PC-3 (cell line): ENCODE data around the gene ARHGAP28. TPM values are rescaled to one million over a fixed set of nuclear protein-coding genes. Genes with fewer than 3 reads are reported as not detected.

Experiments used
- ATAC-seq: fragments of 200-7000 bp; cut with Tn5 transposase; 2 replicates; pipeline ENCODE4 v1.9.1; 2020; ENCODE audit warnings: mild to moderate bottlenecking, moderate library complexity
- BruUV-seq: library from RNA; stranded (reverse); fragments of 400-500 nt; replicated peaks from 2 replicates; lab custom pipeline; 2021; lab: Mats Ljungman, UMichigan
- CTCF ChIA-PET: fragments of 300-600 bp; sonication (Branson Sonifier 250); formaldehyde crosslinking; loops from one replicate; lab custom pipeline; 2022; ENCODE audit warnings: antibody characterized with exemption; lab: Charles Lee
- POLR2A ChIA-PET: fragments of 300-600 bp; sonication (Branson Sonifier 250); formaldehyde crosslinking; loops from one replicate; lab custom pipeline; 2022; ENCODE audit warnings: antibody characterized with exemption; ENCODE audit not compliant: unreplicated experiment; lab: Charles Lee
- DNase-seq: peaks from one replicate; pipeline ENCODE4 v3.0.0-alpha.2; 2015
- H2AFZ ChIP-seq: fragments of 300-600 bp; sonication (generic); 2 replicates; pipeline ENCODE4 v1.6.0; 2016; ENCODE audit warnings: antibody characterized with exemption, low read length
- H3F3A ChIP-seq: fragments of 300-600 bp; sonication (generic); one replicate; pipeline ENCODE4 v1.6.0; 2017; ENCODE audit warnings: antibody characterized with exemption, low read length, control low read depth, mild to moderate bottlenecking; ENCODE audit not compliant: unreplicated experiment
- H3K27ac ChIP-seq: fragments of 300-600 bp; sonication (generic); 2 replicates; pipeline ENCODE4 v1.5.1; 2016; ENCODE audit warnings: mild to moderate bottlenecking, low read length
- H3K27me3 ChIP-seq: fragments of 300-600 bp; sonication (generic); 2 replicates; pipeline ENCODE4 v1.6.1; 2016; ENCODE audit warnings: low read length, mixed read lengths
- H3K36me3 ChIP-seq: fragments of 300-600 bp; sonication (generic); 2 replicates; pipeline ENCODE4 v1.6.1; 2016; ENCODE audit warnings: low read depth, mixed run types, low read length, mixed read lengths
- H3K4me1 ChIP-seq: fragments of 300-600 bp; sonication (generic); 2 replicates; pipeline ENCODE4 v1.5.1; 2016; ENCODE audit warnings: low read length; ENCODE audit not compliant: insufficient read depth
- H3K4me2 ChIP-seq: fragments of 300-600 bp; sonication (generic); 2 replicates; pipeline ENCODE4 v1.6.0; 2016; ENCODE audit warnings: low read length
- H3K4me3 ChIP-seq: fragments of 300-600 bp; sonication (generic); 2 replicates; pipeline ENCODE4 v1.5.1; 2016; ENCODE audit warnings: mild to moderate bottlenecking, low read length, mixed read lengths
- H3K79me2 ChIP-seq: fragments of 300-600 bp; sonication (generic); 2 replicates; pipeline ENCODE4 v1.6.1; 2017; ENCODE audit warnings: low read length, mixed read lengths
- H3K9ac ChIP-seq: fragments of 300-600 bp; sonication (generic); 2 replicates; pipeline ENCODE4 v1.6.0; 2016; ENCODE audit warnings: mild to moderate bottlenecking, low read length
- H3K9me2 ChIP-seq: fragments of 300-600 bp; sonication (generic); replicated peaks from 2 replicates; pipeline ENCODE4 v1.6.1; 2016; ENCODE audit warnings: mixed run types, low read length, mixed read lengths
- H3K9me3 ChIP-seq: fragments of 300-600 bp; sonication (generic); 2 replicates; pipeline ENCODE4 v1.6.1; 2016; ENCODE audit warnings: low read length, mixed read lengths
- H4K20me1 ChIP-seq: fragments of 300-600 bp; sonication (generic); 2 replicates; pipeline ENCODE4 v1.6.1; 2016; ENCODE audit warnings: low read length, mixed read lengths
- CTCF ChIP-seq: fragments of 300-600 bp; sonication (generic); conservative IDR thresholded peaks from 2 replicates; pipeline ENCODE4 v1.5.1; 2017; ENCODE audit warnings: antibody characterized with exemption, low read depth, mild to moderate bottlenecking, low read length
- EZH2 ChIP-seq: fragments of 300-600 bp; sonication (generic); IDR thresholded peaks from one replicate; pipeline ENCODE4 v1.6.1; 2017; ENCODE audit warnings: antibody characterized with exemption, mild to moderate bottlenecking, low read length; ENCODE audit not compliant: unreplicated experiment
- EZH2phosphoT487 ChIP-seq: fragments of 300-600 bp; sonication (generic); IDR thresholded peaks from 2 replicates; pipeline ENCODE4 v1.6.1; 2018; ENCODE audit warnings: mild to moderate bottlenecking, antibody characterized with exemption, low read length, borderline replicate concordance
- intact Hi-C: fragments of 100-400 bp; cut with micrococcal nuclease; formaldehyde crosslinking; loops from 2 replicates; pipeline ENCODE4 v1.9.0; 2023
- total RNA-seq: library from RNA; depleted of rRNA; stranded (reverse); fragments of >200 nt; gene quantifications from 2 replicates; pipeline ENCODE4 v1.2.3, GENCODE V29; 2014

Gene ARHGAP28
- total RNA-seq, 1 experiment from 2014 or later, result 10.0 TPM

DNA sequence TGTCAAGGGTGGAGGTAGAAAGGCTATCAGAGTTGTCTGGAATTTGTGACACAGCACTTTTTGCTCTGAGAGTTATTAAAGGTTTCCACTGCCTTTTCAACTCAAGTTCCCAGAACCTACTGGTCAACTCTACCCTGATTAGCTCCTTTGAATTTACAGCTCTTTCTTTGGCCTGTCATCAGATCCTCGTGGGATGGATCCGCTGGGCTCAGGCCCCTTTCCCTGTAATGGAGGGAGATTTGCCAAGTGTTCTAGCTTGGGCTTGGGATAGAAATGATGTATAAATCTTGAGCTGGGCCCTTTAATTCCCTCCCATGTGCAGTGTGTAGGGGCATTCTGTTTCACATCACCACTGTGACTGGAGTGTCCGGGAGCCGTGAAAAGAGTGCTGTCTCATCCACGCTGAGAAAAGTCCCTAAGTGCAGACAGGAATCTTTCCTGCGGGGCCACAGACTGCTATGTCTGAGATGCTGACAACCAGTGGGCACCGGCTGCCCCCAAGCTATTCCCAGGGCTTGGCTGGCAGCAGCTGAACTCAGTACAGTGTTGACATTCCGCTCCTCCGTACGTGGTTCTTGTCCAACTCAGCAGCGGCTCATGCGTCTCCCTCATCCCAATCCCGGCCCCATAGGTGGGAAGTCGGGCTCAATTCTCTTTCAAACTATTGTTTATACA is 46.9 kb upstream of the ARHGAP28 start:
- no peak overlapping the region for H3K9ac ChIP-seq
- CTCF ChIA-PET, result no interaction called here
- no peaks in the 10 kb centered on the region for H3K36me3 ChIP-seq
- no peaks in the 10 kb centered on the region for H3K9me2 ChIP-seq
- H3K79me2 ChIP-seq, result no peaks in the 10 kb centered on the region
- POLR2A ChIA-PET, result no interaction called here
- H3K9me3 ChIP-seq, result no peaks in the 10 kb centered on the region
- H3K4me3 ChIP-seq, result no peak overlapping the region
- no TSS peak for BruUV-seq
- no peak for DNase-seq
- no peaks in the 10 kb centered on the region for H3K27me3 ChIP-seq
- H3K4me1 ChIP-seq, result no peaks in the 10 kb centered on the region
- H4K20me1 ChIP-seq, result no peaks in the 10 kb centered on the region
- H3F3A ChIP-seq, result no peaks in the 10 kb centered on the region
- intact Hi-C loops, result no loop called here
- no peak overlapping the region for H3K4me2 ChIP-seq
- H3K27ac ChIP-seq, result no peak overlapping the region
- no peak for ATAC-seq
- no peak overlapping the region for H2AFZ ChIP-seq
- TF ChIP-seq EZH2 (no peak), EZH2phosphoT487 (no peak), CTCF (no peak)

DNA sequence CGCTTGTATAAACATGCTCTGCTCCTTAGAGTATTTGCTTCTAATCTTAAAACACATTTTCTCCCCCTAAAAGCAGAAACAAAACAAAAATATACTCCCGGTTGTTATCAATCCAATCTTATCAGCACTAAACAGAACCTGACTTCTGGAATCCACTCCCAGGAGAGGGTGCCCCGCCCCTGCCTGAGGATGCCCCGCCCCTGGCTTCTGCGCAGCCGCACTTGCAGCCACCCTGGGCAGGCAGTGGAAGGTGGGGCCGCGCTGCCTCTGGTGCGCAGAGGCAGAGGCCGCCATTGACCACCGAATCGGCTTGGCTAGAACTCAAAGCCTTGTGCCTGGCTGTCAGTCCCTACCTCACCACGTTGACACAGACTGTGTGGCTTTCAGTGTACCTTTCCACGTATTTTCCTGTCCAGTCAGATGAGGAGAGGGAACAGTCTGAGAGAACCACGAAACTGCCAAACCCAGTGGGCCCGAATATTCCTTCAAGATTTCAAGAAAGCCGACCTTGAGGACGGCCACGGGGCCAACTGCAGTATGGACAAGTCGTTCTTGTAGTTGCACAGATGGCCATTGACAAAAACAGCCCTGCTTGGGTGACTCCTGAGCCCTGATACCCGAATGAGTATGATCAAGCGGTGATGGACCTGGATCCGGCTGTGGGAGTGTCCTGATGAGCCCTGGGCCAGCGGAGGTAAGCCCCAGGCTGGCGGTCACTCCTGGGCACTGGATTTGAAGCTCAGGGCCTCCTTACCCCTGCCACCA is 46.2 kb upstream of the ARHGAP28 start:
- Histone ChIP-seq H3K27me3 (no peaks in the 10 kb centered on the region), H2AFZ (no peak overlapping the region), H3K27ac (no peak overlapping the region), H3F3A (no peaks in the 10 kb centered on the region), H4K20me1 (no peaks in the 10 kb centered on the region), H3K9me3 (no peaks in the 10 kb centered on the region), H3K9ac (no peak overlapping the region), H3K4me2 (no peak overlapping the region), H3K36me3 (no peaks in the 10 kb centered on the region), H3K79me2 (no peaks in the 10 kb centered on the region), H3K4me1 (no peaks in the 10 kb centered on the region), H3K9me2 (no peaks in the 10 kb centered on the region), H3K4me3 (no peak overlapping the region)
- BruUV-seq, result no TSS peak
- TF ChIP-seq EZH2phosphoT487 (no peak), EZH2 (no peak), CTCF (no peak)
- DNase-seq (no peak), ATAC-seq (no peak)
- CTCF ChIA-PET, result no interaction called here
- POLR2A ChIA-PET, result no interaction called here
- intact Hi-C loops, result no loop called here

GRCh38 chr18:6687676-6688075 is 41.8 kb upstream of the ARHGAP28 start:
- DNase-seq (no peak), ATAC-seq (no peak)
- H3K79me2 ChIP-seq, result no peaks in the 10 kb centered on the region
- H3K9ac ChIP-seq, result no peak overlapping the region
- no peaks in the 10 kb centered on the region for H3K9me2 ChIP-seq
- H3K27me3 ChIP-seq, result no peaks in the 10 kb centered on the region
- TF ChIP-seq EZH2 (no peak), CTCF (no peak), EZH2phosphoT487 (no peak)
- no peak overlapping the region for H2AFZ ChIP-seq
- H3K4me1 ChIP-seq, result no peaks in the 10 kb centered on the region
- no peak overlapping the region for H3K4me3 ChIP-seq
- no peaks in the 10 kb centered on the region for H3F3A ChIP-seq
- H3K36me3 ChIP-seq, result no peaks in the 10 kb centered on the region
- H3K9me3 ChIP-seq, result no peaks in the 10 kb centered on the region
- BruUV-seq, result no TSS peak
- H3K4me2 ChIP-seq, result no peak overlapping the region
- POLR2A ChIA-PET, result no interaction called here
- no peak overlapping the region for H3K27ac ChIP-seq
- intact Hi-C loops, result no loop called here
- CTCF ChIA-PET, result no interaction called here
- no peaks in the 10 kb centered on the region for H4K20me1 ChIP-seq
